ENCODE results near the gene ZNHIT6.

The ZNHIT6 gene

GRCh38 chr1:85628791-85629531 lies 79.3 kb downstream of the ZNHIT6 start:
- peak overlapping the region in 2 of 21 experiments; percentile 35 to 49 for H3K27ac ChIP-seq
- H3K4me3 ChIP-seq: no peak overlapping the region

GRCh38 chr1:85626818-85627217 lies 81.4 kb downstream of the ZNHIT6 start:
- no peak overlapping the region for H3K4me3 ChIP-seq

GRCh38 chr1:85624361-85624760 lies 83.9 kb downstream of the ZNHIT6 start:
- Histone ChIP-seq H3K27ac (no peak overlapping the region), H3K4me3 (no peak overlapping the region)

More at GRCh38 chr1:85626818-85627217, 81.4 kb downstream of the ZNHIT6 start:
- no peak overlapping the region for H3K27ac ChIP-seq

GRCh38 chr1:85623061-85623471 lies 85.2 kb downstream of the ZNHIT6 start:
- H3K4me3 ChIP-seq: no peak overlapping the region
- H3K27ac ChIP-seq: no peak overlapping the region

- H3K27ac ChIP-seq: no peak overlapping the region
These were observed 86.8 kb downstream of the ZNHIT6 start for GRCh38 chr1:85621430-85621829.

GRCh38 chr1:85617633-85618100 lies 90.6 kb downstream of the ZNHIT6 start:
- H3K27ac ChIP-seq: no peak overlapping the region

More at GRCh38 chr1:85621430-85621829, 86.8 kb downstream of the ZNHIT6 start:
- no peak overlapping the region for H3K4me3 ChIP-seq

GRCh38 chr1:85616736-85617135 lies 91.5 kb downstream of the ZNHIT6 start:
- Histone ChIP-seq H3K27ac (no peak overlapping the region), H3K4me3 (no peak overlapping the region)

More at GRCh38 chr1:85617633-85618100, 90.6 kb downstream of the ZNHIT6 start:
- H3K4me3 ChIP-seq: no peak overlapping the region

GRCh38 chr1:85616364-85616705 lies 91.9 kb downstream of the ZNHIT6 start:
- H3K27ac ChIP-seq: no peak overlapping the region
- H3K4me3 ChIP-seq: no peak overlapping the region

GRCh38 chr1:85615586-85616363 lies 92.5 kb downstream of the ZNHIT6 start:
- Histone ChIP-seq H3K4me3 (no peak overlapping the region), H3K27ac (no peak overlapping the region)

- Histone ChIP-seq H3K27ac (peak overlapping the region in 14 of 21 experiments; percentile 6 to 84 (median 38)), H3K4me3 (no peak overlapping the region)
These were observed 95.4 kb downstream of the ZNHIT6 start for GRCh38 chr1:85612704-85613361.

GRCh38 chr1:85611856-85612255 lies 96.4 kb downstream of the ZNHIT6 start:
- H3K4me3 ChIP-seq: no peak overlapping the region
- peak overlapping the region in 13 of 21 experiments; percentile 19 to 84 (median 61) for H3K27ac ChIP-seq

GRCh38 chr1:85611425-85611824 lies 96.8 kb downstream of the ZNHIT6 start:
- H3K4me3 ChIP-seq: no peak overlapping the region
- H3K27ac ChIP-seq: peak overlapping the region in 11 of 21 experiments; percentile 19 to 84 (median 35)

- no peak overlapping the region for H3K4me3 ChIP-seq
- no peak overlapping the region for H3K27ac ChIP-seq
These were observed 98.3 kb downstream of the ZNHIT6 start for GRCh38 chr1:85609976-85610375.

- no peak overlapping the region for H3K4me3 ChIP-seq
- no peak overlapping the region for H3K27ac ChIP-seq
These were observed 99.4 kb downstream of the ZNHIT6 start for GRCh38 chr1:85608851-85609250.

GRCh38 chr1:85607921-85608265 lies 100.3 kb downstream of the ZNHIT6 start:
- Histone ChIP-seq H3K4me3 (no peak overlapping the region), H3K27ac (peak overlapping the region in 3 of 21 experiments; percentile 10 to 22 (median 11))

- Histone ChIP-seq H3K27ac (peak overlapping the region in 3 of 21 experiments; percentile 10 to 22 (median 11)), H3K4me3 (no peak overlapping the region)
These were observed 100.9 kb downstream of the ZNHIT6 start for GRCh38 chr1:85607126-85607920.

GRCh38 chr1:85606414-85606800 lies 101.8 kb downstream of the ZNHIT6 start:
- Histone ChIP-seq H3K27ac (no peak overlapping the region), H3K4me3 (no peak overlapping the region)

- no peak overlapping the region for H3K4me3 ChIP-seq
- no peak overlapping the region for H3K27ac ChIP-seq
These were observed 102.5 kb downstream of the ZNHIT6 start for GRCh38 chr1:85605484-85606413.

Data from skin epidermis (tissue), 12 donors.